ENCODE data around the gene KLK10.

- TF ChIP-seq CTCF (IDR thresholded peaks at IDR 0.05) (no peak), POLR2A (IDR thresholded peaks at IDR 0.05) (no peak), POLR2AphosphoS5 (IDR thresholded peaks at IDR 0.05) (no peak), EP300 (IDR thresholded peaks at IDR 0.05) (no peak)
Observed at GRCh38 chr19:51009061-51009891, 10.2 kb downstream of the KLK10 start.

Measured in upper lobe of left lung (tissue), 4 donors.